HG02642 (cell line): Measurements from ENCODE around the gene GRPEL1.

Experiments
- ATAC-seq: cut with Tn5 transposase; IDR thresholded peaks from one replicate; pipeline ENCODE4 v1.9.1; 2021; ENCODE audit warnings: mild to moderate bottlenecking; ENCODE audit not compliant: unreplicated experiment, poor library complexity

GRPEL1 gene

DNA sequence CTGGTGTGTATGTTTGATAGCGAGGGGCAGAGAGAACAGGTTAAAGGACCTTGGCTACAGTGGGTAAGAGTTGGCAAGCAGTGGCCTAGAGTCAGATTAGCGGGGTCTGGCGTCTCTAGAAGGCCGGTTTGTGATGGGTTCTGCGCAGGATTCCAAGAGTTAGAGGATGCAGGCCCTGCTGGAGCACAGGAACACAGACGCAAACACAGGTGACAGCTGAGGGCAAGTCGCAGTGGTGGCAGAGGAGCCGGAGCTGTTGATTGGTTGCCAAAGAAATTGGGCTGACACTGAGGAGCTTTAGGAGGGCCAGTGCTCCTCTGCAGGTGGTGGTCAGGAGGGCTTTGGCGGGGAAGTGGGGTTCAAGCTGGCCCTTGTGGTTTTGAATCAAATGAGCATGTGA lies 20.9 kb downstream of the GRPEL1 start:
- no peak for ATAC-seq

DNA sequence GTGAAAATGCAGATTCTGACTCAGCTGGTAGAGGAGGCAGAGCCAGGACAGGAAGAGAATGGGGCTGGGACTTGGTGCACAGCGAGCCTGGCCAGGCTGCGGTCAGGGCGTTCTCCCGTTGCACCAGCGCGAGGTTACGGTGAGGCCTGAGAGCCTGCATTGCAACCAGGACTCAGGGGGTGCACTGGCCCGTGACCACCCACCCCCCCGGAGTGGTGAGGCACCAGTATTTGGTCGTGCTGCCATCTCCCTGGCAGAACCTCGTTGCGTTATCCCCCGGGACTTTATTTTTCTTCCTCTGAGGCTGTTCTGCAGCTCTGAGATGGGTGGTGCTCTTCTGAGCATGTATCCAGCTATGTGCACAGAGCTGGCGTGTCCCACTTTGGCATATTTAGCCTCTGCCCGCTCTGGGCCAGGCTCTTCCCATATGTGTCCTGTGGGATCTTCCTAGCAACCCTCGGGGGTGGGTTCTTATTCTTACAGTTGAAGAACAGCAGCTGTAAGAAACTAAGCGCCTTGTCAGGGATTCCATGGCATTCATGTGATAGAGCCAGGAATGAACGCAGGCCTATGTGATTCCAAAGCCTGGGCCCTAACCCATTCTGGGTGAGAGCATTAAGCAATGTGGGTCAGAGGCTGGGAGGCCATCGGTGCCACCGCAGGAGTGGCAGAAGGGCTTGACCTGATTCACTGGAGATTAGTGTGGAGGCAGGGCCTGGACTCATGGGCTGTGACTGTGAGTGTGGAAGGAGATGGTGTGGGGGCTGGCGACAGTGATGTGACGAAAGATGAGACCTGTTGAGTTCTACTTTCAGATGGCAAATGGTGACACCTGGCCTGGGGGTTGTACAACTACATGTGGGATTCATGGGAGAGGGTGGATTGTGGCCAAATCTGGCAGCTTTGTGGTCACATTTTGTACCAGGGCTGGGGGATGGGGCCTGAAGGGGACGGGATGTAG lies 21.6 kb downstream of the GRPEL1 start:
- ATAC-seq = no peak

DNA sequence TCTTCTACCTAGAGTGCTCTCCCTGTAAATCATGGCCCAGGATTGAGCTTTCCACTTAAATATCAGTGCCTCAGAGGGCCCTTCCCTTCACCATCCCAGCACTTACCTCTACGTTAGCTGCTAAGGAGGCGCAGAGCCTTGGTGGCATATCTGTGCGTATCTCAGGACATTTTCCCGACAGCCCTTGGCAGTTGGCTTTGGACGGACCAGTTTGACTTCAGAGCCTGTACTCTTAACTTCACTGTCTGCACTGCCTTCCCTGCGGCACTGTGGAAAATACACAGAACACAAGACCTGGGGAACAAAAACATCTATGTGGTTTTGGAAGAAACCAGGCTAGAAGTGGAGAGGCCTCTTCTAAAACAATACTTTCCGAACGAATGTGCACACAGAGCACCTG lies 22.3 kb downstream of the GRPEL1 start:
- no peak for ATAC-seq

DNA sequence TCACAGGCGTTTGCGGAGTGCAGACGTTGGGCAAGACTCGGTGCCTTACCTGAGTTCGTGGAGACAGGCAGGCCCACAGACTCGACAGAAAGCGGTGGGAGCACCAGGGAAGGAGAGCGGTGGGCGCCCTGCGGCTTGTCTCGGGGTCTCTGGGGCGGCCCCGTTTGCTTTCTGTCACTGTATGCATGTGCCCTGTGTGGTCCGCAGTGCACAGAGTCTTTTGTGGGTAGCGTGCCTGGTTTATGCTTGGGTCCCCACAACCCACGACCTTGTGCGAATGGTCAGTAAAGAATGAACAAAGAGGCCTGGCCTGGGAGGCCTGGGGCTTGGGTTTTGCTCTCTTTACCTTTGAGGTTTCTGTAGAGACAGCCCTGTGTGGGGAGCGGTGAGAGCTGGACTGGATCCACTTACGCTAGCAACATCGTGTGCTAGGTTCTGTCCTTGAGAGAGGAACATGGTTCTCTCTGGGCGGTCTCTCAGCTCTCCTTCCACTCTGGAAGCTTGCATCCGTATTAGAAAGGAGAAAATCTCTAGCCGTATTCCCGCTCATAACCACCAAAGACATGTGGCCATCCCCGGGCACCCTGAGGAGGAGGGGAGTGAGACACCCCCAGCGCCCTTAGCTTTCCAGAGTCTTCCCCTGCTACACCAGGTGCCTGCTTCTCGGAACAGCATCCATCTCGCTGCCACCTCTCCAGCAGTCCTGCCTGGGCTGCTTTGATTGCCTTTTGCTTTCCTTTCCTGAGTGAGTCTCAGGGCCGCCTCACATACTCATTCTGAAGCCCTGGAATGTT lies 23.5 kb downstream of the GRPEL1 start:
- ATAC-seq = no peak

DNA sequence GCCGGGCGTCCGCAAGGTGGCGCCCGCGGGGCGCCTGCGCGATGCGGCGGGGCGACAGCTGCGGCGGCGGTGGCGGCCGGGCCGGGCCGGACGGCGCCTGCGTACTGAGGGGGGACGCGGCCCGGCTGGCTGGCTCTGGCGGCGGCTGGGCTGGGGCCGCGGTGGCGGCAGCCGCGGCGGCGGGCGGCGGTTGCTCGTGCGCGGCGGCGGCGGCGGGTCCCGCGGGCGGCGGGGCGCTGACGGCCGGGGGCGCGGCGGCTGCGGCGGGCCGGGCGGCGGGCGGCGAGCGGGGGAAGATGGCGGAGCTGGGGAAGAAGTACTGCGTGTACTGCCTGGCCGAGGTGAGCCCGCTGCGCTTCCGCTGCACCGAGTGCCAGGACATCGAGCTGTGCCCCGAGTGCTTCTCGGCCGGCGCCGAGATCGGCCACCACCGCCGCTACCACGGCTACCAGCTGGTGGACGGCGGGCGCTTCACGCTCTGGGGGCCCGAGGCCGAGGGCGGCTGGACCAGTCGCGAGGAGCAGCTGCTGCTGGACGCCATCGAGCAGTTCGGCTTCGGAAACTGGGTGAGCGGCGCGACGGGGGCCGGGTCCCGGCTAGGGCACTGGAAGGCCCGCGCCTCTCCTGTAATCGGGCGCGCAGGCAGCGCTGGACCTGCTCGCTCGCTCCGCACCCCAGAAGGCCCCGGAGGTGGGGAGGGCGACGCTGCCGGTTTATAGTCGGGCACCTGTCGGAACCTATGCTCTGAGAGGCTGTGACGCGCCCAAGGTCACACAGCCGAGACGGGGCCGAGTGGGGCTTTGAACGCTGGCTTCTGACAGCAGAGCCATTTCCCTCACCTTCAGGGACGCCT lies 24.4 kb downstream of the GRPEL1 start, which contains the start of gene TADA2B:
TADA2B (plus strand) TSS at position 89 of the 853 bp plus-strand sequence; CDS start at position 297, 208 bp downstream.
- peak; percentile 22 for ATAC-seq

DNA sequence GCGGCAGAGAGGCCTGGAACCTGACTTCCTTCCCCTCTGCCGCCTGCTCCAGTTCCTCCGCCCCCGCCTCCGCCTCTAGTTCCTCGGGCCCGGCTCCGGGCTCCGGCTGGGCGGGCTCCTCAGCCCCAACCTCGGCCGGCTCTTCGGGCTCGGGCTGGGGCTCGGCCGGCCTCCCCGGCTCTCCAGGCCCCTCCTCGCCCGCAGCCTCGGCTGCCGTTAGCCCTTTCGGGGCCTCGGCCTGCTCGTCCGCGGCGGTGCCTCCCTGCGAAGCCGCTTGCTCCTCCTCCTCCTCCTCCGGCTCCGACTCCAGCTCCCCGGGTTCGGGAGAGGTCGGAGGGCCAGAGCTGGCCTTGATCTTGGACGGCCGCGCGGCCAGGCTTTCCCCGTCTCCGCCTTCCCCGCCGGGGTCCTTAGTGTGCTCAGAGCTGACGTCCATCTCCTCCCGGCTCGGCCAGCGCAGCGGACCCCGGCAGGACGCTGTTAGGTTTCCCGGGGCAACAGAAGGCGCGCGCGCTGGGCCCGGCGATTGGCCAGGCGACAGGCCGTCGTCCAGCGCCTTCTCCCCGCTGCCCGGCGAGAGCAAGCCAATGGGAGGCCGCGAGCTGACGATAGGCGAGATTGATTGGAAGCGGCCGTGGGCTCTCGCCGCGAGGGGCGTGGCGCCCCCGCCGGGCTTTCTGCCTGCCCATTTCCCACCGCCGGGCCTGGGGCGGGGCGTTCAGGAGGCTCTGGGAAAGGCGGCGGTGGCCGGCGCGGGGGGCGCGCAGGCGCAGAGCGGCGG lies 25.2 kb downstream of the GRPEL1 start:
- ATAC-seq = peak; percentile 80

DNA sequence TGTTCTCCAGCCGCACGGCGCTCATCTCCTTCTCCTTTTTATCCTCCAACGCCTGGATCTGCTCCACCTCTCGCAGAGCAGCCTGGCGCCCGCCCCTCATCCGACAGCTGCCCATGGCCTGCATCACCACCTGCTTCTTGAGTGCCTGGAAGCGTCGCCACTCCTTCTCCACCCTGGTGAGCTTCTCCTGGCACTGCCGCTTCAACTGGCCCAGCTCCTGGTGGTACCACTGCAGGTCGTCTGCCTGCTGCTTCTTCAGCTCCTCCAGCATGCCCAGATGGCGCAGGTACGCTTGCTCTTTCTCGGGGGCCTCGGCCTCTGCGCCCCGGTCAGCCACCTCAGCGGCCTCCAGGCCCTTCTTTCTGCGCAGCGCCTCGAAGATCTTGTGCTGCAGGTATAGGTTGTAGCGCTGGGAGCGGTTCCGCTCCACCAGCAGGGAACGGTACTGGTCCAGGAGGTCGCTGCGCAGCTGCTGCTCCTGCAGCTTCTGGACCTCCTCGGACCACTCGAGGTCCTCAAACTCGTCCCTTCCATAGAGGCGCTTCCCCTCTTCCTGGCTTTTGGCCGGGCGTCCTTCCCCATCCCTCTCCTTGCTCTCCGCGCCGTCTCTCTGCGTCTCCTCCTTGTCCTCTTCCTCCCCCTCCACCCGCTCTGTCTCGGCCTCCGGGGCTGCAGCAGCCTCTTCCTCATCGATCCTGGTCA lies 25.9 kb downstream of the GRPEL1 start:
- ATAC-seq = no peak

DNA sequence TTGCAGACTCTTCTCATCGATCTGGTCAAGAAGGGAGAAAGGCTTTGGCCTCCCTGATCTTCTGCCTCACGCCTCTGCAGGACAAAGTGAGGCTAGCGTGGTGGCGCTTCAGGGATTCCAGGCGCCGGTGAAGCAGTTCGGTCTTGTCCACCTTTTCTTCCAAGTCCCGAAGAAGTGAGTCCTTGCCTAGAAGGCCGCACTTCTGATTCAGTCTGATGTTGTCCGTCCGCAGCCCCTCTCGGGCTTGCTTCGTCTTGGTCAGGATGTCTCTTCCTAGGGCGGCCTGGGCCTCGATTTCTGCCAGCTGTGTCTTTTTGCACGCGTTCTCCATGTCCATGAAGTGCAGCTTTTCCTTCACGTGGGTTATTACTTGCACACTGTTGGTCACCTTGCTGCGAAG lies 26.6 kb downstream of the GRPEL1 start:
- no peak for ATAC-seq

DNA sequence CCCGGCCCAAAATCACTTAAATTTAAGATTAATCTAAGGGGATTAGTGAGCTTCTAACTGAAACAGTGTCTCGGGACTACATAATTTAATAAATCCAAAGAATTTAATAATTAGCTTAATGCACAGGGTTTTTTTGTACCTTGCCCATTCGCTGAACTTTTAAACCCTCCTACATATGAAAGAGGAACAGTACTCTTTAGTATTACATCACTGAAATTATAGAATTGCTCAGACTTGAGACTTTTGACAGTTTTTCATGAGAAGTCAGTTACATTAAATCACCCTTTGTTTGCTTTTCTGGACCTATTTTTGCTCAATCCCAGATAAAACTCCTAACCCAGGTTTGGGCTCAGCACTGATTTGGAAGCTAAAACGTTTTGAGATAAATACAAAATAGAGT lies 27.1 kb downstream of the GRPEL1 start:
- no peak for ATAC-seq

DNA sequence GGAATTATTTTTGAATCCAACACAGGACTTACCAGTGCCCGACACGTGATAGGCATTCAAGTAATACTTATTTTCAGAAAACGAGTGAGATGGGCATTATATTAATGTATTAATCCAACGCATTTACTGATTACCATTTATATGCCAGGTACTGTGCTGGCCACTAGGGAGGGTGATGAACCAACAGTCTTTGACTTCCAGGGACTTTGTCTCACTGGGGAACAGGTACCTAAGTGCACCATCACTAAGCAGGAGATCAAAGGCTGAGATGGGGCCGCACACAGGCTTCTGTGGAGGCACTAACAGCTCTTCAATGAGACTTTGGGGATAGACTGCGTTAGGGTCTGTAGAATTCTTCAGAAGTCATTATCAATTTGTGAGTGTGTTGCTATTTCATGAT lies 30.4 kb downstream of the GRPEL1 start:
- ATAC-seq = no peak

DNA sequence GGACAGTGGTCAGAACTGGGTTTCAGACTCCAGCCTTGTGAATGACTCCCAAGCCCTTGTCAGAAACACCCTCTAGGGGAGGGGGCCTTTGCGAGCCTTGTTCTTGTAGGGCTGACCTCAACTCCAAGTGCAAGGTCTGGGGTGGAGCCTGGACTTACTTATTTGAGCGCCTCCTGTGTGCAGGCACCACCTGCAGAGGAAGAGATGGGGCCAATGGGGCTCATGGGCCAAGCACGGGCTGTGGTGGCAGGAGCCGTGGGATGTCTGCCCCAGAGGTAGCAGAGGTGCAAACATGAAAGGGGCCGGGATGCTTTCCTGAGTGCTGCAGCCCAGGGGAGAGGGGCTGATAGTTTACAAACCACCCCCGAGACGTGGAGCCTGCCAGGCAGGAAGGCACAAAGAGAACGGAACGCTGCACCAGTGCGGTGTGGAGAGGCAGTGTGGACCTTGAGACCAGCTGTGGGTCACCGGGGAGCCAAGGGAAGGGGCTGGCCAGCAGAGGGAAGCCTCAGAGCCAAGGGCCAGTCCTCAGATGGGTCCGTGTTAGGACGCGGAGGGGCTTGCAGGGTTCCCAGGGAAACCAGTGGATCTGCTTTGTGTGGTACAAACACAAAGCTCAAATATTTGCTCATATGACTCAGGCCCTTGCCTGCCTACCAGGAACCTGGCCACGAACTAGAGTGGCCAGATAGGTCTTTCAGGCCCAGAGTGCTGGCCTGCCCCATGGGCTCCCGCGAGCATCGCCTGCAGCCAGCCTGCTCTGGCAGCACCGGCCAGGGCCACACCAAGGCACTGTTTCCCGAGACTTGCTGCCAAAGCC lies 33.4 kb downstream of the GRPEL1 start:
- no peak for ATAC-seq

DNA sequence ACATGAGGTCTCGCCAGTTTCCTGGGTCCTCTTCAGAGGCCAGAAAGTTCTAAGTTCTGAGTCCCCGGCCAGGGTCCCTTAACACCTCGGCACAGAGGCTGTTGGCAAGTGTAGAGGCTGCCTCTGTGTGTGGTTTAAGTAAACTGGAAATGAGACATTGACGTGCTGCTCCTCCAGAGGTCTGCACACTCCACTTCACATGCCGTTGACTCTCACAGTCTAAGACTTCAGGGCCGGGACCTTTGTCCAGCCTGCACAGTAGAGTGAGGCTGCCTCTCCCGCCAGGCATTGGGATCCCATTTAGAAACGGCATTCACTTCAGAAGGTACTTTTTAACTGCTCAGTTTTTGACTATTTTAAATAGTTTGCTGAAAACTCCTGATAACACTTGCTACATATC lies 35.3 kb downstream of the GRPEL1 start:
- no peak for ATAC-seq

DNA sequence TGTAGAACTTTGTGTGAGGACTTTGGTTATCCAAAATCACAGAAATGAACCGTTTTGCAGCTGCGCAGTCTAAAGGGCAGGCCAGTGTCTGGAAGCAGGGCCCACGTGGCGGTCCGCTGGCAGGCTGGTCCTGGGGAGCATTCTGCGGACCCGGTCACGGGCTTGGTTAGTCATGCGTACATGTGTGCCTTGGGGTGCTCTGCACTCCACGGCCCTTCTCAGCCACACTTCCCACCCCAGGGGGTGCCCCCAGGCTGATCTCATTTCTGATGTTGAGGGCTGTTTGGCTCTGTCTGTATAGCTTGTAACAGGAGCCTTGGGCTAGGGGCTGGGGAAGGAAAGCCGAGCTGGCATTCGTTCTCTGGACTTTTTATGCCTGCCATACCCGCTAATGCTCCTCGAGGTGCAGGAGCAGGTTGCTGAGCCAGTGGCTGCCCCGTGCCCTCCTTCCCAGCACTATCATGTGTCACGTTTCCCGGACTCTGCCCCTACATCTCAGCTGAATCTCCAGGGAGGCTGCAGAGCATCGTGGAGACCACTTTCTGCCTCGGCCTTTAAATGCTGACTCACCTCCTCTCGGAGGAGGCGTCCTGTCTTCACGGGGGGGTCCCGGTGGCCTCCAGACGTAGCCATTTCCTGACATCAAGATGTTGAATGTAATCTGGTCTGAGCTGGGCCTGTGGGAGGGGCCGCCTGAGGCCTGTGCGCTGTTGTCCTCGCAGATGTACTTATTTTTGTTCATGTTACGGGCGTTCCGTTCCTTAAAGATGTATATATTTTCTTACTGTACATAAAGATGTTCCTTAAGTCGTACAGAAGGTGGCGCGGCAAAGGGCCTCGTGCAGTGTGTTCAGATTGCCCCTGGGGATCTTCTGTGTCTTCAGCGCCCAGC lies 36.1 kb downstream of the GRPEL1 start:
- no peak for ATAC-seq

DNA sequence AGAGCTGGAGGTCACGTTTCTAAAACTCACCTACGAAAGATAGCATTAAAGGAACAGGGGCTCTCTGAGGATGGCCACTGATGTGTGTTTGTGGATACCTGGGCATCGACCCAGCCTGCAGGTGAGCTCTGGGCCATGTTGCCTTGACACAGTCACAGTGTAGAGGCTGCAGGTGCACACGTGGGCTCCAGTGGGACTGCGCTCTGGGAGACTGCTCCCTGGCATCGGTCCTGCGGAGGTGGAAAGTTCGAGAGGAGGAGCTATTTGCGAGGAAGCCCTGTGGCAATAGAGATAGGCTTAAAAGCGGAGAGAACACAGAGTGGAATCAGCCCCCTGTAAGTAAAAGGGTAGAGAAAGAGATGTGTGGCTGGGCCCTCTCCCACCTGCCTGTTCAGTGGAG lies 37.0 kb downstream of the GRPEL1 start:
- no peak for ATAC-seq

DNA sequence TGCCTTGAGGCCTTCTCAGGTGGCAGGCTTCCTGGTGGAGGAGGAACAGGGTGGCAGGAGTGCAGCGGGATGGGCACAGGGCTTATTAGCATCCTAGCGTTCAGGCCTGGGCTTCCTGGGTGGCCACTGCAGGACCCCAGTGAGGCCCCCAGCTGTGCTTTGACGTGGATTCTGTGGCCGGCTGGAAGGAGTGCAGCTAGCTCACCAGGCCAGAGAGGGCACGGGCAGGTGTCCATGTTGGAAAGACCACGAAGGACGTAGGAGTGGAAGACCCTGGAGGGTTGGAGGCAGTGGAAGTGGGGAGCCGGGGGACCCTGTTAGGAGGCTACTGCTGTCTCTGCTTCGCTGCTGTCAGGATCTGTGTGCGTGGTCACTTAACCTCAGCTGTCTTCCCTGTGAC lies 37.9 kb downstream of the GRPEL1 start:
- ATAC-seq = no peak

DNA sequence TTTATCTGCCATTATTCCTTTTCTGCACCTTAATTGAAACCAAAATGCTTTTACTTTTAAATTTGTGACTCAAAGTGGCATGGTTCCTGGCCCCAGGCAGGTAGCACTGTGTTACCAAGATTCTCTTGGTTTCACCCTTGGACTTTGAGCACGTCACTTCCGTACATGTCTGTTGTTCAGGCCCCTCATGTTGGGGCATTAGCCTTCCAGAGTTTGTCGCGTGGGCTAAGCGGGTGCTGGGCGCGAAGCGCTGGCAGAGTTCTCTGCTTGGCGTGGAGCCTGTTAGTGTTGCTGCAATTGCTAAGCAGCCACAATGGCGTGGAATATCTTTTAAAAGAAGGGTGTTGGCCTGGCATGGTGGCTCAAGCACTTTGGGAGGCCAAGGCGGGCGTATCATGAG lies 38.7 kb downstream of the GRPEL1 start:
- no peak for ATAC-seq

DNA sequence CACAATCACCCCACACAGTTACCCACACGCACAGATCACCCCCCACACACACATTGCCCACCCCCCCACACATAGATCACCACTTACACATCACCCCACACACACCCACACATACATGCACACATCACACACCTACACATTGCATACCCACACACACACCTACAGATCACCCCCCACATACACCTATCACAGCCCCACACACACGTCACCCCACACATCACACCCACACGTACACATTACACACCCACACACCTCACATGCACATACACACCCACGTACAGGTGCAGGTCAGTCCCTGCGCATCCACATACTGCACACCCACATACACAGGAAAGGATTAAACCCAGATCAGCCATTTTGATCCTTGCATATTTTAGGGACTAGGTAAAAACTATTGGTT lies 40.0 kb downstream of the GRPEL1 start:
- no peak for ATAC-seq
